Measurements from ENCODE around the gene OTC.

Gene OTC

DNA sequence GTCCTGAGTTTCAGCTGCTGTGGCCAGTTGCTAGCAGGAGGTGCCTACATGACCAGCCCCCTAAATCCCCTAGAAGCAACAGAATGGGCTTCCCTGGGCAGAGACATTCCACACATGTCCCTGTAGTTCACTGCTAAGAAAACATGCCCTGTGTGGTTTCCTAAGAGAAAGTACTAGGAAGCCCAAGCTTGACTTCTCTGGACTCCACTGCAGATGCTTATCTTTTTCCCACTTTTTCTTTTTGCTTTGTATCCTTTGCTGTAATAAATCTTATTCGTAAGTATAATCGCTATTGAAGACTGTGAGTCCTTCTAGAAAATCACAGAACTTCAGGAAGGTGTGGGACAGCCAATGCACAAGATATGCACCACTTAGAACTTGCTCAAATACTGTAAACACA lies 40.7 kb upstream of the OTC start:
- no peak for DNase-seq (ENCODE audit: low read depth in 1 of 2, low spot score in 1 of 2)
- TF ChIP-seq, protein P1, sequence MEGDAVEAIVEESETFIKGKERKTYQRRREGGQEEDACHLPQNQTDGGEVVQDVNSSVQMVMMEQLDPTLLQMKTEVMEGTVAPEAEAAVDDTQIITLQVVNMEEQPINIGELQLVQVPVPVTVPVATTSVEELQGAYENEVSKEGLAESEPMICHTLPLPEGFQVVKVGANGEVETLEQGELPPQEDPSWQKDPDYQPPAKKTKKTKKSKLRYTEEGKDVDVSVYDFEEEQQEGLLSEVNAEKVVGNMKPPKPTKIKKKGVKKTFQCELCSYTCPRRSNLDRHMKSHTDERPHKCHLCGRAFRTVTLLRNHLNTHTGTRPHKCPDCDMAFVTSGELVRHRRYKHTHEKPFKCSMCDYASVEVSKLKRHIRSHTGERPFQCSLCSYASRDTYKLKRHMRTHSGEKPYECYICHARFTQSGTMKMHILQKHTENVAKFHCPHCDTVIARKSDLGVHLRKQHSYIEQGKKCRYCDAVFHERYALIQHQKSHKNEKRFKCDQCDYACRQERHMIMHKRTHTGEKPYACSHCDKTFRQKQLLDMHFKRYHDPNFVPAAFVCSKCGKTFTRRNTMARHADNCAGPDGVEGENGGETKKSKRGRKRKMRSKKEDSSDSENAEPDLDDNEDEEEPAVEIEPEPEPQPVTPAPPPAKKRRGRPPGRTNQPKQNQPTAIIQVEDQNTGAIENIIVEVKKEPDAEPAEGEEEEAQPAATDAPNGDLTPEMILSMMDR (IDR thresholded peaks at IDR 0.05; ENCODE audit: insufficient read depth, low read length): no peak
- TF ChIP-seq SPI1 (IDR thresholded peaks at IDR 0.05; ENCODE audit: borderline replicate concordance, low read depth): no peak
- H3K27ac ChIP-seq (replicated peaks): no peak overlapping the region
- H3K27me3 ChIP-seq (ENCODE audit: insufficient read depth, poor library complexity, severe bottlenecking): no peaks in the 10 kb centered on the region
- no peak overlapping the region for H3K4me3 ChIP-seq (replicated peaks; ENCODE audit: insufficient read depth, low read length)

DNA sequence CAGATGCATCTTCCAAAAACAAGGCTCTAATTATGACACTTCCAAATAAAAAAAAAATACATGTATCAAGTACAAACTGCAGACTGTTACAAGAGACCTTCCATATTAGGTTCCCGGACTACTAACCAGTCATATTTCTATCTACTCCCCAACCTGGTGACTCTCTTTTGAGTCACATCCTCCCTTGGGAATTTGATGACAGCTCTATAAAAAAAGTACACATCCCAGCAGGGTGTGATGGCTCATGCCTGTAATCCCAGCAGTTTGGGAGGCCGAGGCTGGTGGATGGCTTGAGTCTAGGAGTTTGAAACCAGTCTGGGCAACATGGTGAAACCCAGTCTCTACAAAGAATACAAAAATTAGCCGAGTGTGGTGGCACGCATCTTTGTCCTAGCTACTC lies 40.0 kb upstream of the OTC start:
- H3K27ac ChIP-seq (replicated peaks): no peak overlapping the region
- no peak for DNase-seq (ENCODE audit: low read depth in 1 of 2, low spot score in 1 of 2)
- TF ChIP-seq POLR2AphosphoS5 (IDR thresholded peaks at IDR 0.05; ENCODE audit: low read depth): no peak
- TF ChIP-seq GABPA (IDR thresholded peaks at IDR 0.05; ENCODE audit: low read depth): no peak
- no peak for TF ChIP-seq SPI1 (IDR thresholded peaks at IDR 0.05; ENCODE audit: borderline replicate concordance, low read depth)
- TF ChIP-seq, protein P2, sequence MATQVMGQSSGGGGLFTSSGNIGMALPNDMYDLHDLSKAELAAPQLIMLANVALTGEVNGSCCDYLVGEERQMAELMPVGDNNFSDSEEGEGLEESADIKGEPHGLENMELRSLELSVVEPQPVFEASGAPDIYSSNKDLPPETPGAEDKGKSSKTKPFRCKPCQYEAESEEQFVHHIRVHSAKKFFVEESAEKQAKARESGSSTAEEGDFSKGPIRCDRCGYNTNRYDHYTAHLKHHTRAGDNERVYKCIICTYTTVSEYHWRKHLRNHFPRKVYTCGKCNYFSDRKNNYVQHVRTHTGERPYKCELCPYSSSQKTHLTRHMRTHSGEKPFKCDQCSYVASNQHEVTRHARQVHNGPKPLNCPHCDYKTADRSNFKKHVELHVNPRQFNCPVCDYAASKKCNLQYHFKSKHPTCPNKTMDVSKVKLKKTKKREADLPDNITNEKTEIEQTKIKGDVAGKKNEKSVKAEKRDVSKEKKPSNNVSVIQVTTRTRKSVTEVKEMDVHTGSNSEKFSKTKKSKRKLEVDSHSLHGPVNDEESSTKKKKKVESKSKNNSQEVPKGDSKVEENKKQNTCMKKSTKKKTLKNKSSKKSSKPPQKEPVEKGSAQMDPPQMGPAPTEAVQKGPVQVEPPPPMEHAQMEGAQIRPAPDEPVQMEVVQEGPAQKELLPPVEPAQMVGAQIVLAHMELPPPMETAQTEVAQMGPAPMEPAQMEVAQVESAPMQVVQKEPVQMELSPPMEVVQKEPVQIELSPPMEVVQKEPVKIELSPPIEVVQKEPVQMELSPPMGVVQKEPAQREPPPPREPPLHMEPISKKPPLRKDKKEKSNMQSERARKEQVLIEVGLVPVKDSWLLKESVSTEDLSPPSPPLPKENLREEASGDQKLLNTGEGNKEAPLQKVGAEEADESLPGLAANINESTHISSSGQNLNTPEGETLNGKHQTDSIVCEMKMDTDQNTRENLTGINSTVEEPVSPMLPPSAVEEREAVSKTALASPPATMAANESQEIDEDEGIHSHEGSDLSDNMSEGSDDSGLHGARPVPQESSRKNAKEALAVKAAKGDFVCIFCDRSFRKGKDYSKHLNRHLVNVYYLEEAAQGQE (IDR thresholded peaks at IDR 0.05; ENCODE audit: insufficient replicate concordance, low read depth): no peak
- TF ChIP-seq, protein P1 (IDR thresholded peaks at IDR 0.05; ENCODE audit: insufficient read depth, low read length): no peak
- no peaks in the 10 kb centered on the region for H3K27me3 ChIP-seq (ENCODE audit: insufficient read depth, poor library complexity, severe bottlenecking)
- no peak overlapping the region for H3K4me3 ChIP-seq (replicated peaks; ENCODE audit: insufficient read depth, low read length)

DNA sequence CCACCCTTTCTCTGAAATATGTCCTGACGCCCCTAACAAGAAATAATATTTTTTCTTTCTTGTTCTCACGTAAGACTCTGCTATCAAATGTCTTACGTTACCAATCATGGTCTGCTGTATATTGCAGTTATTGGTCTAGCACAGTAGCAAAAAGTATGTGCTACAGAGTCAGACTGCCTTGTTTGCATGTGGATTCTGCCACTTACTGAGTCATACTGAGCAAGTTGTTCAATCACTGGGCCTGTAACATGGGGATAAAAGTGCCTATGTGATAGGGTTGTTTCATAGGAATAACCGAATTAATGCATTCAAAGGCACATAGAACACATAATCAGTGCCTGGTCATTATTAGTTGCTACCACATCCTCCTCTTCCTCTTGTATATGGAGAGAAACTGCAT lies 39.2 kb upstream of the OTC start:
- no peaks in the 10 kb centered on the region for H3K27me3 ChIP-seq (ENCODE audit: insufficient read depth, poor library complexity, severe bottlenecking)
- H3K27ac ChIP-seq (replicated peaks): no peak overlapping the region
- no peak for TF ChIP-seq POLR2AphosphoS5 (IDR thresholded peaks at IDR 0.05; ENCODE audit: low read depth)
- no peak overlapping the region for H3K4me3 ChIP-seq (replicated peaks; ENCODE audit: insufficient read depth, low read length)
- DNase-seq (ENCODE audit: low read depth in 1 of 2, low spot score in 1 of 2): no peak

DNA sequence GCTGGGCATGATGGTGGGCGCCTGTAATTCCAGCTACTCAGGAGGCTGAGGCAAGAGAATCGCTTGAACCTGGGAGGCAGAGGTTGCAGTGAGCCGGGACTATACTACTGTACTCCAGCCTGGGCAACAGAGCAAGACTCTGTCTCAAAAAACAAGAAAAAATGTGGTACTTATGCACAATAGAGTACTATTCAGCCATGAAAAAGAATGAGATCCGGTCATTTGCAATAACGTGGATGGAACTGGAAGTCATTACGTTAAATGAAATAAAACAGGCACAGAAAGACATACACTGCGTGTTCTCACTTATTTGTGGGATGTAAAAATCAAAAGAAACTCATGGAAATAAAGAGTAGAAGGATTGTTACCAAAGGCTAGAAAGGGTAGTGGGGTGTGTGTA lies 37.2 kb upstream of the OTC start:
- Histone ChIP-seq H3K4me3 (replicated peaks; ENCODE audit: insufficient read depth, low read length) (no peak overlapping the region), H3K27ac (replicated peaks) (no peak overlapping the region), H3K27me3 (ENCODE audit: insufficient read depth, poor library complexity, severe bottlenecking) (no peaks in the 10 kb centered on the region)
- DNase-seq (ENCODE audit: low read depth in 1 of 2, low spot score in 1 of 2): no peak
- TF ChIP-seq, protein P1 (IDR thresholded peaks at IDR 0.05; ENCODE audit: insufficient read depth, low read length): no peak
- TF ChIP-seq SPI1 (IDR thresholded peaks at IDR 0.05; ENCODE audit: borderline replicate concordance, low read depth) (no peak), GABPA (IDR thresholded peaks at IDR 0.05; ENCODE audit: low read depth) (no peak), POLR2AphosphoS5 (IDR thresholded peaks at IDR 0.05; ENCODE audit: low read depth) (no peak)
- TF ChIP-seq, protein P2 (IDR thresholded peaks at IDR 0.05; ENCODE audit: insufficient replicate concordance, low read depth): no peak

All from HL-60 (cell line).